Measurements from ENCODE around the gene EGFL7. TPM values are rescaled to one million over a fixed set of nuclear protein-coding genes. Genes with fewer than 3 reads are reported as not detected.

Gene EGFL7
- total and polyA plus RNA-seq, 2 of the 13 experiments (the other 11 are each of a cell fraction or from before 2014, with no cell fraction given) = 0.20 to 5.1 TPM

DNA sequence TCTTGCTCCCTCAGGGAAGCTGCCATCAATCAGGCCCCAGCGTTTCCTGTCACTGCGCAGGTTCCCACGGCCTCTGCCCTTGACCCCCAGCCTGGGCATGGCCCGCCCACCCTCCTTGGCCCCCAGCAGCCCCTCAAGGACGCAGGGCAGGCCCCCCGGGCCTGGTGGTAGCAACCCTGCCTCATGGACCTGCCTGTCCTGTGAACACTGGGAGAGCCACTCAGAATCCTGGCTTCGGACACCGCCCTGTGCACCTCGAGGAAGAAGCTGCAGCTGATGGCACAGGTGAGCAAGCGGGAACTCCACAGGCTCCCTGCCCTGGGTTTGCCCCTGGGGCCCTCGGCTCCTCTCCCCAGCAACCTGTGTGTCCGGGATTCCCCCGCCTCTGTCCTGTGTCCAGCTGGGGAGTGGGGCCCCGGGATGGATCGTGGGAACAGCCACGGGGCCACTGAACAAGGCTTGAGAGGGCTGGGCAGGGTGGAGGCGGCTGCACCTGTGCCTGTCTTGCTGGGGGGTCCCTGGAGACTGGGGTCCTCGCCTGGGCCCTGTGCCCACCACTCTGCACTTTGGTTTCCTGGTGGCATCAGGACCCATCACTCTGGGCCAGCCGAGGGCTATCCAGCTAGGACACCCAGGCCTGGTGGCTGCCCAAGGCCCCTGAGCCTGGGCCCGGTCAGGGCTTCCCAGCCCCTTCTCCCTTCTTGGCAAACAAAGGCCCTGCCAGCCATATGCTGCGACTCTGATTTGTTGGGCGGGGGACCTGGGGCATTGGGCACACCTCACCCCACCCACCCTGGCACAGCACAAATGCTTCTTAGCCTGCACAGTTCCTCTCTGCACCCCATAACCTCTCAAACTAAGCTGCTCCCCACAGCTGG lies 33.5 kb upstream of the EGFL7 start:
- no peak overlapping the region for H3K9ac ChIP-seq (ENCODE audit: insufficient read depth, low read depth, low read length)
- in situ Hi-C loops (cut with HindIII; ENCODE audit: extremely low pct_ligation_motif_present, low pct_unique_long_range_greater_than_20kb) = loop anchor here (5.0 to 25.0 kb wide), 2 partner anchors 137 to 292 kb away; partner anchors contain the start of gene GPSM1
- H3K79me2 ChIP-seq (ENCODE audit: insufficient read depth, low read length) = no peaks in the 10 kb centered on the region
- BruUV-seq (replicated peaks) = no TSS peak
- peaks cover 29% of the 10 kb centered on the region; the same call in 1 of the 2 replicates for H4K20me1 ChIP-seq (ENCODE audit: insufficient read depth, low read length)
- no peak for ATAC-seq
- H3K36me3 ChIP-seq (replicated peaks in 1 of 2; ENCODE audit: control insufficient read depth in 1 of 2, insufficient read depth in 2 of 2, low read length in 2 of 2) = no peaks in the 10 kb centered on the region
- no peak overlapping the region for H3K4me2 ChIP-seq (ENCODE audit: low read depth, low read length)
- ChIA-PET CTCF (ENCODE audit: low intra/inter-chr PET ratio, low total read pairs) (interaction anchor here (4.2 kb wide), 1 partner anchor 141 kb away, joined by 101 read pairs; no protein-coding TSS in a partner anchor), POLR2A (interaction anchor here (1.3 kb wide), 1 partner anchor 144 kb away, joined by 4 read pairs; no protein-coding TSS in a partner anchor)
- no peak for DNase-seq (ENCODE audit: low spot score)
- TF ChIP-seq HNRNPL (IDR thresholded peaks at IDR 0.05; ENCODE audit: low read depth, low read length) = 0 out of 2 replicates have a peak, but pooled peaks have one; percentile 3
- TF ChIP-seq PHB2 (IDR thresholded peaks at IDR 0.05; ENCODE audit: partially characterized antibody) = no peak
- H3K27ac ChIP-seq (ENCODE audit: extremely low read length, insufficient read depth, low read length) = no peak overlapping the region
- H3K4me1 ChIP-seq (ENCODE audit: insufficient read depth, low read length) = peaks cover 34% of the 10 kb centered on the region
- FAIRE-seq = no peak
- peaks cover 20 to 61% of the 10 kb centered on the region in 2 experiments; a peak in 4 of 5 replicates for H3K27me3 ChIP-seq (ENCODE audit: control insufficient read depth in 1 of 2, insufficient read depth in 2 of 2, low read length in 2 of 2)
- whole genome bisulfite sequencing (ENCODE audit: low lambda C conversion rate) = 50% methylated on average over 5 of the region's 22 CpGs
- no peaks in the 10 kb centered on the region for H3K9me3 ChIP-seq (ENCODE audit: low read length)
- no peak overlapping the region for H3K4me3 ChIP-seq (replicated peaks in 1 of 3; ENCODE audit: insufficient read depth in 1 of 3, low read depth in 2 of 3, low read length in 3 of 3)
- intact Hi-C loops (cut with micrococcal nuclease; ENCODE audit: unreplicated experiment) = loop anchor here (5.0 kb wide), 1 partner anchor 382 kb away; the partner anchor contains the start of gene QSOX2
- no peak overlapping the region for H2AFZ ChIP-seq (ENCODE audit: low read length)

DNA sequence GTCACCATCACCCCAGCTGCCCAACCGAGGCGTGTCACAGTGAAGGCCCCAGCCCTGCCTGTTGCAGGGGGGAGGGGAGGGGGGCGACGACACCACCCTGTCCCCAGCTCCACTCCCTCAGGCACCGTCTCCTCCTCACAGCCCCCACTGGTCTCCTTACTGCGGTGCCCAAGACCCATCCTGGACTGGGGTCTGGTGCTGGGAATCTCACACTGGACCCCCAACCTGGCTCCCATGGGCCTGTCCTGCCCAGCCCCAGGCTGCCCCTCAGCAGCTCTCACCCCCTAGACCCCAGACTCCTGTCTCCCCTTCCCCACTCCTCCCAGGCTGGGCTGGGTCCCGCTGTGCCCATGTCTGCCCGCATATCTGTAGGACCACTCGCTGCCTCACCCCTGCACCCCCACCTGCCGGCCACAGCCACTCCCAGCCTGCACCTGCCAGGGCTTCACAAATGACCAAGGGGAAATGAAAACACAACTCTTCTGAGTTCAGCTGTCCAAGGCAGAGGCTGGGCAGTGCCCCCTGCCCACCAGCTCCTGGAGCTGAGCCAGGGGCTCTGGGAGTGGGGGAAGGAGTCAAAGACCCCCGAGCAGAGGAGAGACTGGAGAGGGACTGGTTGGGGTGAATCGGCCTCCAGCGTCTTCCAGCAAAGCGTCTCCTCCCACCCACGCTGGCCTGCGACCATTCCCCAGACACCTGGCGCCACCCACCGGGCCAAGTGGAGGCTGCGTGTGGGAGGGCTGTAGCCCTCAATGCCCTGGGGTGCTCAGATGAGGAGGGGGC lies 32.6 kb upstream of the EGFL7 start:
- WGBS (ENCODE audit: low lambda C conversion rate) = 3% methylated on average over 5 of the region's 19 CpGs
- H4K20me1 ChIP-seq (ENCODE audit: insufficient read depth, low read length) = peaks cover 22% of the 10 kb centered on the region; the same call in 1 of the 2 replicates
- no peak overlapping the region for H3K9ac ChIP-seq (ENCODE audit: insufficient read depth, low read depth, low read length)
- ChIA-PET POLR2A (interaction anchor here (1.3 kb wide), 1 partner anchor 145 kb away, joined by 4 read pairs; no protein-coding TSS in a partner anchor), CTCF (ENCODE audit: low intra/inter-chr PET ratio, low total read pairs) (interaction anchor here (1.5 to 4.2 kb wide), 3 partner anchors 15 to 142 kb away, joined by 3 to 101 read pairs (median 5); no protein-coding TSS in a partner anchor)
- no peaks in the 10 kb centered on the region for H3K36me3 ChIP-seq (replicated peaks in 1 of 2; ENCODE audit: control insufficient read depth in 1 of 2, insufficient read depth in 2 of 2, low read length in 2 of 2)
- intact Hi-C loops (cut with micrococcal nuclease; ENCODE audit: unreplicated experiment) (loop anchor here (1.0 to 5.0 kb wide), 2 partner anchors 145 to 383 kb away; partner anchors contain the start of gene QSOX2), in situ Hi-C loops (cut with HindIII; ENCODE audit: extremely low pct_ligation_motif_present, low pct_unique_long_range_greater_than_20kb) (loop anchor here (5.0 to 25.0 kb wide), 2 partner anchors 138 to 293 kb away; partner anchors contain the start of gene GPSM1)
- no peak overlapping the region for H3K4me3 ChIP-seq (replicated peaks in 1 of 3; ENCODE audit: insufficient read depth in 1 of 3, low read depth in 2 of 3, low read length in 3 of 3)
- peaks cover 20 to 59% of the 10 kb centered on the region in 2 experiments; a peak in 4 of 5 replicates for H3K27me3 ChIP-seq (ENCODE audit: control insufficient read depth in 1 of 2, insufficient read depth in 2 of 2, low read length in 2 of 2)
- peaks cover 26% of the 10 kb centered on the region for H3K4me1 ChIP-seq (ENCODE audit: insufficient read depth, low read length)
- FAIRE-seq = no peak
- H3K27ac ChIP-seq (ENCODE audit: extremely low read length, insufficient read depth, low read length) = no peak overlapping the region
- H3K79me2 ChIP-seq (ENCODE audit: insufficient read depth, low read length) = no peaks in the 10 kb centered on the region
- ATAC-seq = peak; percentile 32
- H3K9me3 ChIP-seq (ENCODE audit: low read length) = no peaks in the 10 kb centered on the region
- no TSS peak for BruUV-seq (replicated peaks)
- peak; percentile 39 for DNase-seq (ENCODE audit: low spot score)
- no peak overlapping the region for H2AFZ ChIP-seq (ENCODE audit: low read length)
- H3K4me2 ChIP-seq (ENCODE audit: low read depth, low read length) = no peak overlapping the region
- TF ChIP-seq MEF2D (CRISPR knock-in tag; IDR thresholded peaks at IDR 0.05) = no peak
- no peak for TF ChIP-seq ZNF160 (CRISPR knock-in tag; IDR thresholded peaks at IDR 0.05)
- TF ChIP-seq, protein P1, sequence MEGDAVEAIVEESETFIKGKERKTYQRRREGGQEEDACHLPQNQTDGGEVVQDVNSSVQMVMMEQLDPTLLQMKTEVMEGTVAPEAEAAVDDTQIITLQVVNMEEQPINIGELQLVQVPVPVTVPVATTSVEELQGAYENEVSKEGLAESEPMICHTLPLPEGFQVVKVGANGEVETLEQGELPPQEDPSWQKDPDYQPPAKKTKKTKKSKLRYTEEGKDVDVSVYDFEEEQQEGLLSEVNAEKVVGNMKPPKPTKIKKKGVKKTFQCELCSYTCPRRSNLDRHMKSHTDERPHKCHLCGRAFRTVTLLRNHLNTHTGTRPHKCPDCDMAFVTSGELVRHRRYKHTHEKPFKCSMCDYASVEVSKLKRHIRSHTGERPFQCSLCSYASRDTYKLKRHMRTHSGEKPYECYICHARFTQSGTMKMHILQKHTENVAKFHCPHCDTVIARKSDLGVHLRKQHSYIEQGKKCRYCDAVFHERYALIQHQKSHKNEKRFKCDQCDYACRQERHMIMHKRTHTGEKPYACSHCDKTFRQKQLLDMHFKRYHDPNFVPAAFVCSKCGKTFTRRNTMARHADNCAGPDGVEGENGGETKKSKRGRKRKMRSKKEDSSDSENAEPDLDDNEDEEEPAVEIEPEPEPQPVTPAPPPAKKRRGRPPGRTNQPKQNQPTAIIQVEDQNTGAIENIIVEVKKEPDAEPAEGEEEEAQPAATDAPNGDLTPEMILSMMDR (CRISPR knock-in tag; IDR thresholded peaks at IDR 0.05) = peak; percentile 92
- TF ChIP-seq ZEB1 (IDR thresholded peaks at IDR 0.05; ENCODE audit: insufficient replicate concordance, low read depth) = no peak
- TF ChIP-seq HNRNPL (IDR thresholded peaks at IDR 0.05; ENCODE audit: low read depth, low read length) = 0 out of 2 replicates have a peak, but pooled peaks have one; percentile 46
- no peak for TF ChIP-seq ZNF543 (CRISPR knock-in tag; IDR thresholded peaks at IDR 0.05)
- TF ChIP-seq ZSCAN25 (CRISPR knock-in tag; IDR thresholded peaks at IDR 0.05) = peak; percentile 79
- no peak for TF ChIP-seq ZNF33B (CRISPR knock-in tag; IDR thresholded peaks at IDR 0.05)
- peak; percentile 82 for TF ChIP-seq RAD21 (CRISPR knock-in tag; IDR thresholded peaks at IDR 0.05)
- TF ChIP-seq ZNF12 (CRISPR knock-in tag; IDR thresholded peaks at IDR 0.05) = no peak
- peak; percentile 88 for TF ChIP-seq STAG1 (CRISPR knock-in tag; IDR thresholded peaks at IDR 0.05)
- 0 out of 2 replicates have a peak, but pooled peaks have one; percentile 28 for TF ChIP-seq JUN (CRISPR knock-in tag; IDR thresholded peaks at IDR 0.05)
- TF ChIP-seq ZC3H4 (CRISPR knock-in tag; IDR thresholded peaks at IDR 0.05; ENCODE audit: borderline replicate concordance) = no peak

Data from HepG2 (cell line).